ENCODE data around the gene TTC7B.

The TTC7B gene

GRCh38 chr14:90647473-90648005 is 168.7 kb downstream of the TTC7B start:
- no peak overlapping the region for H3K27ac ChIP-seq
- no peak overlapping the region for H3K4me3 ChIP-seq (IDR thresholded peaks at IDR 0.05; ENCODE audit: insufficient read depth, low read depth, low read length)
- H3K4me1 ChIP-seq (ENCODE audit: low read depth, poor library complexity, severe bottlenecking) = no peaks in the 10 kb centered on the region
- no peaks in the 10 kb centered on the region for H3K79me2 ChIP-seq (ENCODE audit: insufficient read depth, low read depth)
- TF ChIP-seq CTCF (conservative IDR thresholded peaks at IDR 0.05; ENCODE audit: low read depth, low read length) = no peak
- no peaks in the 10 kb centered on the region for H3K27me3 ChIP-seq (ENCODE audit: insufficient read depth, low read depth)
- no peak overlapping the region for H3K9ac ChIP-seq
- H4K20me1 ChIP-seq (ENCODE audit: insufficient read depth) = no peaks in the 10 kb centered on the region
- no peaks in the 10 kb centered on the region for H3K36me3 ChIP-seq (ENCODE audit: insufficient read depth)
- no peak overlapping the region for H2AFZ ChIP-seq (ENCODE audit: low read depth)
- H3K4me2 ChIP-seq = no peak overlapping the region

- Histone ChIP-seq H4K20me1 (ENCODE audit: insufficient read depth) (no peaks in the 10 kb centered on the region), H3K9ac (no peak overlapping the region), H3K4me1 (ENCODE audit: low read depth, poor library complexity, severe bottlenecking) (no peaks in the 10 kb centered on the region), H3K27me3 (ENCODE audit: insufficient read depth, low read depth) (no peaks in the 10 kb centered on the region), H3K4me2 (no peak overlapping the region), H3K27ac (no peak overlapping the region), H3K4me3 (IDR thresholded peaks at IDR 0.05; ENCODE audit: insufficient read depth, low read depth, low read length) (no peak overlapping the region), H3K79me2 (ENCODE audit: insufficient read depth, low read depth) (no peaks in the 10 kb centered on the region), H2AFZ (ENCODE audit: low read depth) (no peak overlapping the region), H3K36me3 (ENCODE audit: insufficient read depth) (no peaks in the 10 kb centered on the region)
- TF ChIP-seq CTCF (conservative IDR thresholded peaks at IDR 0.05; ENCODE audit: low read depth, low read length) = no peak
These were observed 170.3 kb downstream of the TTC7B start for GRCh38 chr14:90645842-90646443.

- Histone ChIP-seq H3K36me3 (ENCODE audit: insufficient read depth) (no peaks in the 10 kb centered on the region), H3K27ac (no peak overlapping the region), H3K27me3 (ENCODE audit: insufficient read depth, low read depth) (no peaks in the 10 kb centered on the region), H3K4me3 (IDR thresholded peaks at IDR 0.05; ENCODE audit: insufficient read depth, low read depth, low read length) (no peak overlapping the region), H3K79me2 (ENCODE audit: insufficient read depth, low read depth) (no peaks in the 10 kb centered on the region), H2AFZ (ENCODE audit: low read depth) (no peak overlapping the region), H3K4me2 (no peak overlapping the region), H3K4me1 (ENCODE audit: low read depth, poor library complexity, severe bottlenecking) (no peaks in the 10 kb centered on the region), H3K9ac (no peak overlapping the region), H4K20me1 (ENCODE audit: insufficient read depth) (no peaks in the 10 kb centered on the region)
- no peak for TF ChIP-seq CTCF (conservative IDR thresholded peaks at IDR 0.05; ENCODE audit: low read depth, low read length)
These were observed 171.3 kb downstream of the TTC7B start for GRCh38 chr14:90644882-90645281.

GRCh38 chr14:90643982-90644670 is 172.1 kb downstream of the TTC7B start:
- H3K4me3 ChIP-seq (IDR thresholded peaks at IDR 0.05; ENCODE audit: insufficient read depth, low read depth, low read length) = no peak overlapping the region
- no peak for TF ChIP-seq CTCF (conservative IDR thresholded peaks at IDR 0.05; ENCODE audit: low read depth, low read length)
- H3K27ac ChIP-seq = no peak overlapping the region
- no peaks in the 10 kb centered on the region for H3K36me3 ChIP-seq (ENCODE audit: insufficient read depth)
- H3K4me1 ChIP-seq (ENCODE audit: low read depth, poor library complexity, severe bottlenecking) = no peaks in the 10 kb centered on the region
- H4K20me1 ChIP-seq (ENCODE audit: insufficient read depth) = no peaks in the 10 kb centered on the region
- H2AFZ ChIP-seq (ENCODE audit: low read depth) = no peak overlapping the region
- no peak overlapping the region for H3K9ac ChIP-seq
- H3K4me2 ChIP-seq = no peak overlapping the region
- no peaks in the 10 kb centered on the region for H3K27me3 ChIP-seq (ENCODE audit: insufficient read depth, low read depth)
- H3K79me2 ChIP-seq (ENCODE audit: insufficient read depth, low read depth) = no peaks in the 10 kb centered on the region

Data from KMS-11 (cell line).